Stimulated activated CD4-positive, alpha-beta T cell treated with anti-CD3 and anti-CD28 coated beads, TNF-alpha, amount 100 ng/mL, for 48 hours (primary cell): ENCODE results near the gene DHRS9.

Source experiments
- DNase-seq, 3 donors: peaks; one replicate each; pipeline ENCODE4 v3.0.0-alpha.2; 2020; ENCODE audit warnings: low read depth in 3 of 3

The DHRS9 gene

GRCh38 chr2:169094676-169095075 lies 25.3 kb downstream of the DHRS9 start:
- DNase-seq, result no peak

DNA sequence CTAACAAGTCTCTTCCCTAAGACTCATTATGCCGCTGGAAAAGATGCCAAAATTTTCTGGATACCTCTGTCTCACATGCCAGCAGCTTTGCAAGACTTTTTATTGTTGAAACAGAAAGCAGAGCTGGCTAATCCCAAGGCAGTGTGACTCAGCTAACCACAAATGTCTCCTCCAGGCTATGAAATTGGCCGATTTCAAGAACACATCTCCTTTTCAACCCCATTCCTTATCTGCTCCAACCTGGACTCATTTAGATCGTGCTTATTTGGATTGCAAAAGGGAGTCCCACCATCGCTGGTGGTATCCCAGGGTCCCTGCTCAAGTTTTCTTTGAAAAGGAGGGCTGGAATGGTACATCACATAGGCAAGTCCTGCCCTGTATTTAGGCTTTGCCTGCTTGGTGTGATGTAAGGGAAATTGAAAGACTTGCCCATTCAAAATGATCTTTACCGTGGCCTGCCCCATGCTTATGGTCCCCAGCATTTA lies 26.3 kb downstream of the DHRS9 start:
- no peak for DNase-seq

- no peak for DNase-seq
These were observed 35.5 kb downstream of the DHRS9 start for GRCh38 chr2:169104848-169105247.

- no peak for DNase-seq
These were observed 36.1 kb downstream of the DHRS9 start for GRCh38 chr2:169105476-169105875.

DNA sequence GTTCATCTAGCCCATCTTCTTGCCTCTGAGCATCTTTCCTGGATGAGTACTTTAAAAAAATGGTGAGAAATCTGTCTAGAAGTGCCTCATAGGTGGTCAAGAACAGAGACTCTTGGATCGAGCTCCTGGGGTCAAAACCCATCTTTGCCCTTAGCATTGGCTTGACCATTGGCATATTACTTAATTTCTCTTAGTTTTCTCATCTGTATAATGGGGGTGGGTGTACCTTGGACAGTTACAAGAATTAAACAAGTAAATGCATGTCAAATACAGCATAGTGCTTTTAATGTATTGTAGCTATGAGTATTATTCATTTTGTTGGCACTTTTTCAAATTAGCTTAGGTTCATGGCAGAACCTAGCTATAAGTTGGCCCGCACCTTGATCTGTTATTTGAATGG lies 36.8 kb downstream of the DHRS9 start:
- no peak for DNase-seq

DNA sequence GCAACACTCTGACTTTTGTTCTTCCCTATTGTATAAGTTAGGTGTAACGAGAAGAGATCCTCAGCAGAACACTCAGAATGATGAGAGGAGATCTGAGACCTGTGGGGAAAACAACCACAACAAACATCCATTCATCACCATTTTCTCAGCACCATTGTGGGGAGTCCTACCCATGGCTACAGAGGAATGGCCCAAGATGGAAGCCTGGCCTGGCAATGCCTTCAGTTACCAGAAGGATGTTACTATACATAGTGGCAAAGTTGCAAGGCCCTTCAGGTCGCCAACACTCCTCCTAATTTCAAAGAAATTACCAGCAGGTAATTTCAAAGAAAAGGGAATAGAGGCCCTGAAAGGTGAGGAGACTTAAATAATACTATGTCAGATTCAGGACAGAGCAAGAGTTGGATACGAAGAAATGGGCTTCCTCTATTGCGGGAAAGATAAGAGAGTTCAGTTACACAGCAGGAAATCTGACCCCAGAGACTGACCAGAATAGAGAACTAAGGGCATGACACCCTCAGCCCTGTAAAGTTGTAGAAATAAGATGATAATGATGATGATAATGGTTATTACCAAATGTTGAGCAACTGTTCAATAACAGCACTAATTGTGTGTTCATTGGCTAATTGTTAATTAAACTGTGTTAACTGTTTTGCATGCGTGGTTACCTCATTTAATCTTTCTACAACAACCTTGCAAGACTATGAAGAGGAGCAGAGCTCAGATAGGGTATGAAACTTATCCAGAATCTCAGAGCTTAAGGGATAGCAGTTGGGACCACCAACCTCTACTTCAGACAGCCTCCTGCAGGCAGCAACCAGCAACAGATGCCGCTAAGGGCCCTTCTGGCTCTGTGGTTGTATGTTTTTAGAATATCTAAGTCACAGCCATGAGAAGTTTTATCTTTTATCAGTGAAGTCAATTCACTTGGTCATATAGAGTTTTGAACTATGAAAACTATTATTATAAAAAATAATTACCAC lies 37.5 kb downstream of the DHRS9 start:
- no peak for DNase-seq

GRCh38 chr2:169107645-169108044 lies 38.3 kb downstream of the DHRS9 start:
- no peak for DNase-seq

GRCh38 chr2:169108099-169108884 lies 38.9 kb downstream of the DHRS9 start:
- no peak for DNase-seq

- DNase-seq, result peak; percentile 54 to 70 (median 66)
These were observed 40.4 kb downstream of the DHRS9 start for GRCh38 chr2:169109502-169110409.

DNA sequence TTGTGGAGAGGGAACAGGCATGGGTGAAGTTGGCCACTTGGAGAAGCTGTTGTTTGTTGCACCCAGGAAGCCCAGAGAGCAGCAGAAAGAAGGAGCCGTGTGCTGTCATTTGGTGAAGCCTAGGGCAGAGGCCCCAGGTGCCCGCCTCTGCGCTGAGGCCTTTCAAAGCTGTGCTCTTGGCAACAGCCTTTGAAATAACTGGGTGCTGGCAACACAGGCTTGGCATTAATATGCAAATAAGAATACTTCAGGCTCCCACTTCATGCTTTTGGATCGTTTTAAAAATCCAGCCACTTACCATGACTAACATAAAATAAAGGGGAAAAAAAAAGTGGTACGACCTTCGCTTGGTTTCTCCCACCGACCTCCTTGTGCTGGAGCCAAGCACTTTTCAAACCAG lies 41.1 kb downstream of the DHRS9 start:
- DNase-seq, result no peak

GRCh38 chr2:169110916-169111315 lies 41.6 kb downstream of the DHRS9 start:
- no peak for DNase-seq

DNA sequence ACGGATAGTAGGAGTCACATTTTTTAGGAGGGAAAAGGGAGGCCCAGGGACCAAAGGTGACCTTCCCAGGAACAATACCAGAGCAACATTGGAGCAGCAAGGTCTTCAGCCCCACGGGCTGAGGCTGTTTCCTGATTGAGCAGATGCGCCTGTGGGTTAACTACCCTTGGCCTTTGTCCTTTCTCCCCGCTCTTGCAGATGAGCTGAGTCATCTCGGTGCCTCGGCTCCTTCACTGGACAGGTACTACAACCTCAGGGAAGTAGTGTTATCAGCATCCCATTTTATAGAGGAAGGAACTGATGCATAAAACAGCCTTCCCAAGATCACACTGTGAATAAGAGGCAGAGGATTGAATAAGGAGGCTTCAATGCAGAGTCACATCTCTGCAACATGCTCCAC lies 43.5 kb downstream of the DHRS9 start:
- no peak for DNase-seq

- no peak for DNase-seq
These were observed 44.7 kb downstream of the DHRS9 start for GRCh38 chr2:169114056-169114455.

- DNase-seq, result no peak
These were observed 47.0 kb downstream of the DHRS9 start for GRCh38 chr2:169116327-169116726.

DNA sequence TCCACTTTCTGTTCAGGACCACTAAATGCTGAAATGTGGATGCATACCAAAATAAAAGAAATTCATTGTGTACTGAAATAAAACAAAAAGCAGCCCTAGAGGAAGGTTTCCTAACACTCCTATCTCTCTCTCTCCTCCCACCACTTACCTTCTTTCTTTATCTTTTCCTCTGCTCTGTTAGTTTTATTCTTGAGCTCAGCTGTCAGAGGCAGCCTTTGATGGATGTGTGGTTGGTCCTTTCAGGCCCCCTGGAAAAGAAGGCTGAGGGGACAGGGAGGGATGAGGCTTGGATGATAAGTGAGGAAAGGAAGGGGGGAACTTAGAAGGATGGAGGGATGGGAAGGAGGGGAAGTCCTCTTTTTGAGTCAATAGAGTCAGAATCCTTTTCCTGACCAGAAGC lies 47.6 kb downstream of the DHRS9 start:
- no peak for DNase-seq

- no peak for DNase-seq
These were observed 48.7 kb downstream of the DHRS9 start for GRCh38 chr2:169118060-169118459.

DNA sequence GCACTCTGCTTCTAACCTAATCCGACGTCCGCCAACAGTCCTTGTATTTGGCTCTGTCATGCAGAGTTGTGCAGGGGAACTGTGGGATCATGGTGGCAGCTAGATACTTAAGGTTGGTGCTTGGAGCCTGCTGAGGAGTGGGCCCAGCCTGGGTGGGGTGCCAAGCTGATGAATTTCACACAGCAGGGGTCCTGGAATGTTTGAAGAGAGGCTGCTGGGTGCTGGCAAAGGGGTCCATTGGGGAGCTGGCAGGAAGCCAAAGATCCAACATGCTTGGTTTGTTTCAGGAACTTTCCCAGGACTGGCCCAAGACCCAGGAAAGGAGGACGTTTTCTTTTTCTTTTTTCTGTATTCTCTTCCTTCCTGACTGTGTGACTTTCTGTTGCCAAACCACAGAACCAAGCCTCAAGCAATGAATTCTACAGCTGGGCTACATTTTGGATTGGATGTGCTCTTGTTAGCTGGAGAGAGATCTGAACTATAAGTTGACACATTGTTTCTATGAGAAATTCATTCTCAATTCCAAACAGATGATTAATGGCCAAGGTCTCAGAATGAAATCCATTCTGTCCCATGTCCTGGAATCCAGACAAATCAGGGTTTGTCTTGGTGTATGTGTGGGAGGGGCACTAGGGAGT lies 49.9 kb downstream of the DHRS9 start:
- DNase-seq, result no peak

- DNase-seq, result no peak
These were observed 50.5 kb downstream of the DHRS9 start for GRCh38 chr2:169119851-169120250.

- no peak for DNase-seq
These were observed 60.4 kb downstream of the DHRS9 start for GRCh38 chr2:169129703-169130243.

DNA sequence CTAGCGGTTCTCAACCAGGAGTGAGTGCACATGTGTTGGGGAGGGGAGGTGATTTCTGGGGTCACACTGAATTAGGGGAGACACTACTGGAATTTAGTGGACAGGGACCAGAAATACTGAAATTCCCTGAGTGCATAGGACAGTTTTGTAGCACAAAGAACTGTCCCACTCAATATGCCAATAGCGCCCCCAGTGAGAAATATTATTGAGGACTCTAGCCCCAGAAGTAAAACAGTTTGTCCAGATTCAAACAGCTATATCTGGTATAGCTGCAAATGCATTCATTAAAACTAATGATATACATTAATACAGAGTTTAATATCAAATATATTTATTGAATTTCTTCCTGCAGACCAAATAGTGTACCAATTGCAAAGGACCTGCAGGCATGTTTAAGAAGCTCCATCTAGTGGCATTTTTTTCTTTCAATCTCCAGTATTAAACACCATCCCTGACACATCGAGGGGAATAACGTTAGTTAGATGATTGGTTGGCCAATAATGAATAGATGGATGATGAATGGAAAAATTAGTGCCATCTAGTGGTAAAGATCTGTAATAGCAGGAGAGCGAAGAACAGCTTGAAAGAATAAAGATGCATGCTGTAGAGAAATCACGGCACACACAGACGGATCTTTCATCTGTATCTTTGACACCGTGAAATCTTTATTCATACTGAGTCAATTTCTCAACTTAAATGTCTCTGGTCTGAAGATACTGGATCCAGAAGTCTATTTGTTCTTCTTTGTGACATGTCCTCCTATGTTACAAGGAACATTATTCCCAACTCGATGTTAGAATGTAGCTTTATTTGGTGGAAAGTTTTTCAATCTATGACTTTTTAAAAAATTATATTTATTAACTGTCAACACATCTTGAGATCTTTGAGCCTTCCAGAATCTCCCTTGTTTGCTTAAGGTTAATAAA lies 62.5 kb downstream of the DHRS9 start:
- no peak for DNase-seq
